Spleen (tissue), 7 donors: Measurements from ENCODE around the gene PCSK1N.

Experiments
- POLR2A ChIP-seq, 3 donors: fragments of 450-650 bp; IDR thresholded peaks; one replicate each; pipeline ENCODE4 v1.5.1; 2017; ENCODE audit warnings: antibody characterized with exemption in 3 of 3, mild to moderate bottlenecking in 1 of 3
- POLR2AphosphoS5 ChIP-seq, 3 donors: sonication (generic); formaldehyde crosslinking; IDR thresholded peaks; one replicate each; pipeline ENCODE4 v1.5.1; 2017; ENCODE audit warnings: antibody characterized with exemption in 3 of 3
- TF ChIP-seq, protein P1 (sequence below), 11 experiments: fragments of 200-600 bp in 7 of 11; fragments of 450-650 bp in 4 of 11; sonication (generic) in 4 of 11; IDR thresholded peaks in 8 of 11; conservative IDR thresholded peaks in 3 of 11; 1 replicate in 7 of 11; 2 replicates in 4 of 11; pipeline versions ENCODE4 v1.4.0 to v1.8.0; 2016 to 2021; ENCODE audit warnings: antibody characterized with exemption in 11 of 11, inconsistent platforms in 4 of 11, mild to moderate bottlenecking in 1 of 11
- donor health status: DM: no; HTN: no; CAD: no; lungs with moderate emphysema.
- donor health status: DM: no; HTN: no; CAD: no.
- donor health status: DM: no; HTN: no; CAD: no.

- no peak for TF ChIP-seq POLR2AphosphoS5 (IDR thresholded peaks at IDR 0.05)
- TF ChIP-seq, protein P1, sequence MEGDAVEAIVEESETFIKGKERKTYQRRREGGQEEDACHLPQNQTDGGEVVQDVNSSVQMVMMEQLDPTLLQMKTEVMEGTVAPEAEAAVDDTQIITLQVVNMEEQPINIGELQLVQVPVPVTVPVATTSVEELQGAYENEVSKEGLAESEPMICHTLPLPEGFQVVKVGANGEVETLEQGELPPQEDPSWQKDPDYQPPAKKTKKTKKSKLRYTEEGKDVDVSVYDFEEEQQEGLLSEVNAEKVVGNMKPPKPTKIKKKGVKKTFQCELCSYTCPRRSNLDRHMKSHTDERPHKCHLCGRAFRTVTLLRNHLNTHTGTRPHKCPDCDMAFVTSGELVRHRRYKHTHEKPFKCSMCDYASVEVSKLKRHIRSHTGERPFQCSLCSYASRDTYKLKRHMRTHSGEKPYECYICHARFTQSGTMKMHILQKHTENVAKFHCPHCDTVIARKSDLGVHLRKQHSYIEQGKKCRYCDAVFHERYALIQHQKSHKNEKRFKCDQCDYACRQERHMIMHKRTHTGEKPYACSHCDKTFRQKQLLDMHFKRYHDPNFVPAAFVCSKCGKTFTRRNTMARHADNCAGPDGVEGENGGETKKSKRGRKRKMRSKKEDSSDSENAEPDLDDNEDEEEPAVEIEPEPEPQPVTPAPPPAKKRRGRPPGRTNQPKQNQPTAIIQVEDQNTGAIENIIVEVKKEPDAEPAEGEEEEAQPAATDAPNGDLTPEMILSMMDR (IDR thresholded peaks at IDR 0.05 in 8 of 11, conservative IDR thresholded peaks at IDR 0.05 in 3 of 11): no peak
- no peak for TF ChIP-seq POLR2A (IDR thresholded peaks at IDR 0.05)
Observed at GRCh38 chrX:48794911-48795515, 40.4 kb downstream of the PCSK1N start.
